Neural cell (in vitro differentiated cells): Measurements from ENCODE around the gene CDC37L1. TPM values are rescaled to one million over a fixed set of nuclear protein-coding genes. Genes with fewer than 3 reads are reported as not detected.

ENCODE experiments used
- H2AFZ ChIP-seq: fragments of 200-600, 300-800 bp; sonication (generic), shearing (Covaris generic); 2 replicates; pipeline ENCODE4 v1.6.0; 2014; ENCODE audit warnings: low read depth, mild to moderate bottlenecking, antibody characterized with exemption, low read length, moderate library complexity
- H3F3A ChIP-seq: fragments of 200-600 bp; shearing (Covaris generic); 2 replicates; pipeline ENCODE4 v1.6.1; 2016; ENCODE audit warnings: mild to moderate bottlenecking, moderate library complexity, mixed read lengths, antibody characterized with exemption, low read length; ENCODE audit not compliant: insufficient read depth, poor library complexity, severe bottlenecking
- H3K27ac ChIP-seq: fragments of 200-600, 300-800 bp; sonication (generic), shearing (Covaris generic); 2 replicates; pipeline ENCODE4 v1.5.1; 2014; ENCODE audit warnings: mild to moderate bottlenecking, low read length, moderate library complexity
- H3K27me3 ChIP-seq: fragments of 300-800, 200-600 bp; sonication (generic), shearing (Covaris generic); 2 replicates; pipeline ENCODE4 v1.6.0; 2014; ENCODE audit warnings: mild to moderate bottlenecking, low read depth, low read length, moderate library complexity; ENCODE audit not compliant: insufficient read depth
- H3K36me3 ChIP-seq: fragments of 300-800, 200-600 bp; sonication (generic), shearing (Covaris generic); 2 replicates; pipeline ENCODE4 v1.5.1; 2014; ENCODE audit warnings: mild to moderate bottlenecking, antibody characterized with exemption, low read length, moderate library complexity; ENCODE audit not compliant: insufficient read depth
- H3K4me2 ChIP-seq: fragments of 300-800, 200-600 bp; sonication (generic), shearing (Covaris generic); 2 replicates; pipeline ENCODE4 v1.6.0; 2014; ENCODE audit warnings: mild to moderate bottlenecking, low read length
- H3K4me3 ChIP-seq: fragments of 300-800, 200-600 bp; sonication (generic), shearing (Covaris generic); 2 replicates; pipeline ENCODE4 v1.5.1; 2014; ENCODE audit warnings: mild to moderate bottlenecking, low read length, moderate library complexity
- H3K79me2 ChIP-seq: fragments of 200-600 bp; shearing (Covaris generic); replicated peaks from 2 replicates; pipeline ENCODE4 v1.6.0; 2014; ENCODE audit warnings: mild to moderate bottlenecking, low read length, moderate library complexity; ENCODE audit not compliant: insufficient read depth
- H3K9ac ChIP-seq: fragments of 300-800, 200-600 bp; sonication (generic), shearing (Covaris generic); 2 replicates; pipeline ENCODE4 v1.6.1; 2016; ENCODE audit warnings: mild to moderate bottlenecking, low read length, mixed read lengths
- H3K9me2 ChIP-seq: fragments of 200-600 bp; shearing (Covaris generic); 2 replicates; pipeline ENCODE4 v1.6.1; 2016; ENCODE audit warnings: mild to moderate bottlenecking, low read length, mixed read lengths; ENCODE audit not compliant: insufficient read depth
- H3K9me3 ChIP-seq: fragments of 200-600, 300-800 bp; sonication (generic), shearing (Covaris generic); 2 replicates; pipeline ENCODE4 v1.6.1; 2016; ENCODE audit warnings: mild to moderate bottlenecking, mixed run types, low read length, moderate library complexity, mixed read lengths
- H4K20me1 ChIP-seq: fragments of 200-600 bp; shearing (Covaris generic); 2 replicates; pipeline ENCODE4 v1.6.1; 2016; ENCODE audit warnings: mild to moderate bottlenecking, mixed run types; ENCODE audit not compliant: insufficient read depth
- EP300 ChIP-seq: fragments of 450-650 bp; conservative IDR thresholded peaks from 2 replicates; pipeline ENCODE4 v1.6.1; 2014; ENCODE audit warnings: antibody characterized with exemption, mild to moderate bottlenecking, moderate library complexity; ENCODE audit not compliant: poor library complexity, severe bottlenecking
- EZH2 ChIP-seq: fragments of 200-600, 300-800 bp; shearing (Covaris generic), sonication (generic); IDR thresholded peaks from 2 replicates; pipeline ENCODE4 v1.6.1; 2014; ENCODE audit warnings: antibody characterized with exemption, low read length, borderline replicate concordance, mild to moderate bottlenecking; ENCODE audit not compliant: insufficient read depth, poor library complexity, severe bottlenecking
- MXI1 ChIP-seq: fragments of 450-650 bp; conservative IDR thresholded peaks from 2 replicates; pipeline ENCODE4 v1.6.1; 2014; ENCODE audit warnings: antibody characterized with exemption, mild to moderate bottlenecking; ENCODE audit not compliant: poor library complexity, severe bottlenecking
- POLR2AphosphoS5 ChIP-seq: IDR thresholded peaks from 2 replicates; pipeline ENCODE4 v1.6.1; 2012
- RAD21 ChIP-seq: fragments of 450-650 bp; conservative IDR thresholded peaks from 2 replicates; pipeline ENCODE4 v1.6.1; 2014; ENCODE audit warnings: antibody characterized with exemption, mild to moderate bottlenecking, moderate library complexity
- SMC3 ChIP-seq: fragments of 450-650 bp; conservative IDR thresholded peaks from 2 replicates; pipeline ENCODE4 v1.6.1; 2014; ENCODE audit warnings: antibody characterized with exemption, mild to moderate bottlenecking, moderate library complexity; ENCODE audit not compliant: poor library complexity
- TAF1 ChIP-seq: IDR thresholded peaks from 2 replicates; pipeline ENCODE4 v1.6.1; 2012; ENCODE audit warnings: low read depth
- polyA plus RNA-seq: library from polyadenylated mRNA; depleted of rRNA; stranded (reverse); fragments of >200 nt; gene quantifications from 2 replicates; pipeline ENCODE4 v1.2.3, GENCODE V29; 2014
- TF ChIP-seq, protein P1 (sequence below): fragments of 450-650 bp; IDR thresholded peaks from 2 replicates; pipeline ENCODE4 v1.5.1; 2014; ENCODE audit warnings: antibody characterized with exemption, mild to moderate bottlenecking, moderate library complexity; ENCODE audit not compliant: poor library complexity, severe bottlenecking

The CDC37L1 gene
- polyA plus RNA-seq, 1 donor from 2014 or later, result 34.7 TPM

DNA sequence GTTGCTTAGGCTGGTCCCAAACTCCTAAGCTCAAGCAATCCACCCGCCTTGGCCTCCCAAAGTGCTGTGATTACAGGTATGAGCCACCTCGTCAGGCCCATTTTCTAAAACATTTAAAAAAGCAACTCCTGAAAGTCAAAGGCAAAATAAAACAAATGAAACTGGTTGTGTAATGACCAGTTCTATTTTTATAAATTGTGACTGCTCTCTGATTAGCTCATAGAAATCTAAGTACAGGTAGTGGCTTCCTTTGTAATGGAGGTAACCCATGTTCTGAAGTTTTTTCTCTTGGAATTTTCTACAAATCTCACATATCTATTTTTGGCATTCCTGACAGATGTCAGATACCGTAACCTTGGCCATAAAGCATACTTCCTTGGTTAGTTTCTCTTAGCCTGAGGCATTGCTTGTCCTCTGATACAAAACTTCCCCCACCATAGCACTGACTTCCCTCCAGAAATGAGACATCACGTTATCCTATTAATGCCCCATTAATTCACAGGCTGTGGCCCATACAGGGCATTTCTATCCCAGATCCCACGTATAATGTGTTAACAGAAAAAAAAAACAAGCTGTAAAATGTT is 75.7 kb downstream of the CDC37L1 start:
- Histone ChIP-seq H3K27me3 (no peaks in the 10 kb centered on the region), H3K27ac (no peak overlapping the region), H3K9me3 (no peaks in the 10 kb centered on the region), H3K79me2 (no peaks in the 10 kb centered on the region), H3K4me3 (no peak overlapping the region), H2AFZ (no peak overlapping the region), H3K9me2 (no peaks in the 10 kb centered on the region), H3K36me3 (no peaks in the 10 kb centered on the region), H4K20me1 (no peaks in the 10 kb centered on the region), H3F3A (no peaks in the 10 kb centered on the region), H3K9ac (no peak overlapping the region), H3K4me2 (no peak overlapping the region)
- TF ChIP-seq RAD21, result no peak

DNA sequence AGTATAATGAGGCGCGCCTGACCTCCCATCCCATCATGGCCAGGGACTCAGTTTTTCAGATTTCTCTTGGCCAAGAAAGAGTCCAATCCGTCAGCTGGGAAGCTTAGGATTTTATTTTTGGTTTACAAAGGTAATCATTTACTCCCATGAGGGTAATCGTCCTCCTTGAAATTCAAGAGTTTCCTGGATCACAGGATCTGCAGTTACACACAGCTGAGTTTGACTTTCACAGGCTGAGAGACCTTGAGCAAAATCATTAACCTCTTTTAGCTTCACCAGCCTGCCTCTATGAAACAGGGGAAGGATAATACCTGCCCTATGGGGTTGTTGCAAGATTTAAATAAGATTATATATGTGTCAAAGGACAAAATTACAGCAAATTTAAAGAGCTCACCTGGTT is 77.1 kb downstream of the CDC37L1 start:
- Histone ChIP-seq H3K4me3 (no peak overlapping the region), H3K27me3 (no peaks in the 10 kb centered on the region), H3K27ac (no peak overlapping the region), H3K9me3 (no peaks in the 10 kb centered on the region), H3K4me2 (no peak overlapping the region), H3K9me2 (no peaks in the 10 kb centered on the region), H3K9ac (no peak overlapping the region), H3K79me2 (no peaks in the 10 kb centered on the region), H3F3A (no peaks in the 10 kb centered on the region), H4K20me1 (no peaks in the 10 kb centered on the region), H2AFZ (no peak overlapping the region), H3K36me3 (no peaks in the 10 kb centered on the region)
- TF ChIP-seq, protein P1, sequence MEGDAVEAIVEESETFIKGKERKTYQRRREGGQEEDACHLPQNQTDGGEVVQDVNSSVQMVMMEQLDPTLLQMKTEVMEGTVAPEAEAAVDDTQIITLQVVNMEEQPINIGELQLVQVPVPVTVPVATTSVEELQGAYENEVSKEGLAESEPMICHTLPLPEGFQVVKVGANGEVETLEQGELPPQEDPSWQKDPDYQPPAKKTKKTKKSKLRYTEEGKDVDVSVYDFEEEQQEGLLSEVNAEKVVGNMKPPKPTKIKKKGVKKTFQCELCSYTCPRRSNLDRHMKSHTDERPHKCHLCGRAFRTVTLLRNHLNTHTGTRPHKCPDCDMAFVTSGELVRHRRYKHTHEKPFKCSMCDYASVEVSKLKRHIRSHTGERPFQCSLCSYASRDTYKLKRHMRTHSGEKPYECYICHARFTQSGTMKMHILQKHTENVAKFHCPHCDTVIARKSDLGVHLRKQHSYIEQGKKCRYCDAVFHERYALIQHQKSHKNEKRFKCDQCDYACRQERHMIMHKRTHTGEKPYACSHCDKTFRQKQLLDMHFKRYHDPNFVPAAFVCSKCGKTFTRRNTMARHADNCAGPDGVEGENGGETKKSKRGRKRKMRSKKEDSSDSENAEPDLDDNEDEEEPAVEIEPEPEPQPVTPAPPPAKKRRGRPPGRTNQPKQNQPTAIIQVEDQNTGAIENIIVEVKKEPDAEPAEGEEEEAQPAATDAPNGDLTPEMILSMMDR, result no peak
- no peak for TF ChIP-seq EZH2
- no peak for TF ChIP-seq POLR2AphosphoS5
- no peak for TF ChIP-seq EP300
- TF ChIP-seq RAD21, result no peak
- no peak for TF ChIP-seq MXI1
- no peak for TF ChIP-seq SMC3
- TF ChIP-seq TAF1, result no peak

Other genes starting within 250 kb of the CDC37L1 start
- 27.6 and 30.8 TPM in 2 replicates for gene SLC1A1, start 189.1 kb upstream of the CDC37L1 start, polyA plus RNA-seq
- 22.3 and 26.3 TPM in 2 replicates for gene PLPP6, start 17.3 kb upstream of the CDC37L1 start, polyA plus RNA-seq
- 0.58 and 0.89 TPM in 2 replicates for gene SPATA6L, start 13.1 kb upstream of the CDC37L1 start, polyA plus RNA-seq
- 65.9 and 73.7 TPM in 2 replicates for gene AK3, start 61.6 kb downstream of the CDC37L1 start, polyA plus RNA-seq
- 4.2 and 7.5 TPM in 2 replicates for gene RCL1, start 113.4 kb downstream of the CDC37L1 start, polyA plus RNA-seq